HG03460 (cell line): ENCODE measurements around the gene DNM1.

ENCODE experiments used
- ATAC-seq: cut with Tn5 transposase; IDR thresholded peaks from one replicate; pipeline ENCODE4 v1.9.1; 2021; ENCODE audit not compliant: unreplicated experiment

Gene DNM1

DNA sequence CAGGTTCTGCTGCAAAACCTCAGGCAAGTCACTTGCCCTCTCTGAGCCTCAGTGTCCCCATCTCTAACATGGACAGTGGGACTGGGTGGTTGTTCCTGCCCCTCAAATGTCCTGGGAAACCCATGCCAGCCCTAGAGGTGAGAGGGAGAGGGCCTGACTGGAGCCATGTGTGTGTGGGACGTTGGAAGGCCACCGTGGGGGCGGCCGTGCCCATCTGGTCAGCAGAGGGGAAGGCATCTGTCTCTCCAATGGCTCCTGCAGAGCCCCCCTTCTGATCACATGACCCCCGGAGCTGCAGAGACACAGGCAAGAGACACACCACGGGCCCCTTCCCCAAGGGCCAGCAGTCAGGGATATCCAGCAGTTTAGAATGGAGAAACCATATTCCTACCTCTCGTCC lies 1.7 kb downstream of the DNM1 start:
- ATAC-seq: no peak

DNA sequence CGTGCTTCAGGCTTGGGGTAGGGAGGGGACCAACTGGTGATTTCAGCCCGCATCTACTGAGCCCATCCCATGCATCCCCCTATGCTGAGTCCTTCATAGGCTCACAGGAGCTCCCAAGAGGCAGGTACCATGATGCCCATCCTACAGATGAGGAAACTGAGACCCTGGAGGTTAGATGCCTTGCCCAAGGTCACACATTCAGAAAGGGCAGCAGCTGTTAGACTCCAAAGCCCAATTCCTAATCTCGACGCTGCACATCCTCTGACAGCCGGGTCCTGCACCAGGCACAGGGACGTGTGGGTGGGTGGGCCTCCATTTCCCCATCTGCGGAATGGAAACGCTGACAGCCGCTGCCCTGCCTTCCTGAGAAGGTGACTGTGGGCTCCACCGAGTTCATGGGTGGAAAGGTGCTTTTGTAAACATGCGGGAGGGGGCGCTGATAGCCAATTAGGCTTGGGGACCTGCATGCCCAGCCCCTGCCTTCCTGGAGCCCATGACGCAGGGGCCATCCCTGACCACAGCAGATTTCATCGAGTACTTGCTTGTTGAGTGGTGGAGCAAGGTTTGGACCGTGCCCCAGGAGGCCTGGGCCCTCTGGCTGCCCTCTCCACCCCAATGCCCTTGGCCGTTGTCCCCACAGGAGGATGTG lies 2.2 kb downstream of the DNM1 start:
- ATAC-seq: no peak

DNA sequence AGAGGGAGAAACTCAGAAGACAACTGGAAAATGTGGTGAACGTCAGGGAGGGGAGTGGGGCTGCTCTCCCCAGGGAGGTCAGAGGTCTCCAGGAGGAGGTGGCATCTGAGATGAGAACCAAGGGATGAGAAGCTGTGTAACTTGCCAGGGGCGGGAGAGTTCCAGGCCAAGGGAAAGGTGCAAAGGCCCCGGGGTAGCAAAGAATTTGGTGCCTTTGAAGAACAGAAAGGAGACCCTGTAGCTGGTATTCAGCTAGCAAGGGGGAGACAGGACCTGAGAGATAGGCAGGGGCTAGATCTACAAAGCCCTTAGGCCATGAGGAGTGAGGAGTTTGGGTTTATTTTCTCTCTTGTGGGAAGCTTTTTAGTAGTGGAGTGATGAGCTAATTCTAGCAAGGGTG lies 3.3 kb downstream of the DNM1 start:
- ATAC-seq: no peak

DNA sequence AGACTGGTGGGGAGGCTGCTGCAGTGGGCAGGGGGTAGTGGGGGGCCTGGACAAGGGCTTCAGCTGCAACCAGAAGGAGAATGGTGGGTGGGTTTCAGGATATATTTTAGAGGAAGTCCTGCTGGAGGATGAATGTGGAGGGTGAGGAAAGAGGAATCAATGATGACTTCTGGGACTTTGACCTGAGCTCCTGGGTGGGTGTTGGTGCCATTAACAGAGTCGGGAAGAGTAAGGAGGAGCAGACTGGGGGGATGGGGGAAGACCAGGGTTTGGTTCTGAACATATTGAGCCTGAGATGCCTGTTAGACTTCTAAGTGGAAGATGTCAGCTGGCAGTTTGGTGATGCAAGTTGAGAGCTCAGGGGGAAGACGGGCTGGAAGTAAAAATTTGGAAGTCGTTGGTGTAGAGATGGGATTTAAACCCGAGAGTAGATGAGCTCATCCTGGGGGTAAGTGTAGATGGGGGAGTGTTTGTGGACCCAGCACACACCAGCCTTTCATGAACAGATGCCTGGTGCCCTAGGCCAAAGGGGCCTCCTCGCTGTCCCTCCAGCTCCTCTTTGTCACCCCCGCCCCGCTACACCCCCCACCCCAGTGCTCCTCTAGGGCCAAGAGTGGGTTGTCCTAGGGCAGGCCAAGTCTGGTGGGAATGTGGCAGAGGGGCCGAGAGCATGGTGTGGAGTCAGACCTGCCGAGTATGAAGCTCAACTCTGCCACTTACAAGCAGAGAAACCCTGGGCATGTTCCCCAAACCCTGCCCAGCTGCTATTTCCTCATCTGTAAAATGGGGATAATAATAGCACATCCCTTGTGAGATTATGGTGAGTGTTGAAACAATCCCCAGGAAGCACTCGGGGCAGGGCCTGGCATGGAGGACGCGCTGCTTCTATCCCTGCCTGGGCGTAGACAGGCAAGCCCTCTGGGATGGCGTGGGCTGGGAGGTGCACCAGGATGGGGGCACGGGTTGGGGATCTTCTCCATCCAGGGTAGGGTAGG lies 4.0 kb downstream of the DNM1 start:
- no peak for ATAC-seq

DNA sequence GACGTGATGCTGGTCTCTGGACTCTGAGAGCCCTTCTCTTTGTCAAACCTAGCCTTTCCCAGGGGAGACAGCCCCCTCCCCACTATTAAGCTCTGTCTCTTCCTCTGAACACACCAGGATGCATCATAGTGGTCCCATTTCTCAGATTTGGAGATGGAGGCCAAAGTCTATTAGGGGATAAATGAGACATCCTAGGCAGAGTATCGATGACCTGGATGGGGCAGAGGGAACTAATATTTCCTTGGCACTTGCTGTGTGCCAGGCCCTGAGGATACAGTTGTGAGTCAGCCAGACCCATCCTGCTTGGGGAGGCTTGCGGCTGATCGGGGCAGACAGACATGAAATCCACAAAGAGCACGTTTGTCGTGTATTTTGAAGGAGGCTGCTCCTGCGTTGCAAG lies 5.2 kb downstream of the DNM1 start:
- no peak for ATAC-seq

GRCh38 chr9:128208946-128209669 lies 5.9 kb downstream of the DNM1 start:
- ATAC-seq: no peak

DNA sequence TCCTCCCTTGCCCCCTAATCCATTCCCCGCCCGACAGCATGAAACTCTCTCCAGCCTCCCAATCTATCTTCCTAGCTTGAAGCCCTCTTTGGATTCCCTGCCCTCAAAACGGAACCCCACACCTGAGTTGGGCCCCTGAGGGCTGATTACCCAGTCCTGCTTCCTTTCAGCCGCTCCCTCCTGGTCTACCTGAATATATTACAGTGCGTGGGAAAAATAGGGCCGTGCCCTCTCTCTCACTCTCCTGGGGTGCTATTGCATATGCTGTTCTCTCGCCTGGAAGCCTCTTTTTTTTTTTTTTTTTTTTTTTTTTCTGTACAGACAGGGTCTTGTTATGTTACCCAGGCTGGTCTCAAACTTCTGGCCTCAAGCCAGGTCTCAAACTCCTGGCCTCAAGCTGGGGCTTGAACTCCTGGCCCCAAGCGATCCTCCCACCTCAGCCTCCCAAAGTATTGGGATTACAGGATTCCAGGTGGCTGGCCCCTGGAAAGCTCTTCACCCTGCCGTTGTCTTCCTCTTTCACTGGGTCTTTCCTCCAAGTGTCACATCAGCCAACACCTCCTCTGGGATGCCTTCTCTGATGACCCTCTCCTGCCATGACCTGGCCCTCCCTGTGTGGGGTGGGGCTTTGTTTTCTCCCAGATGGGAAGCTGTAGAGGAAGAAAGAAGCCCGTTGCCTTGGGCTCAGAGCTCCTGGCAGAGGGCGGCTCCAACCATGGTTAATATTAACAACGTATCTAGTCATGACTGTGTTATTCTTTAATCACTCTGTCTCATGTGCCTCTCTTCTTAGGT lies 8.2 kb downstream of the DNM1 start:
- no peak for ATAC-seq

DNA sequence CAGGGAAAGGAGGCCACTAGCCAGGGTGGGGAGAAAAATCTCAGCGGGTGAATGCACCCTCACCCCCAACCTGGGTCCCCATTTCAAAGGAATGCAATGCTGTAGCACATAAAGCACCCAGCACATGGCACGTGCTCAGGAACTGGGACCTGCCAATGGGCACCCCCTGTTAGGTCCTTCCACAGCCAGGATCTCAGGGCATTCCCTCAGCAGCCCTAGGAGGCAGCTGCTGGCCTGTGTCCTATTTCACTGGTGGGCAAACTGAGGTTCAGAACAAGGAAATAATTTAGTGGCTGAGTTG lies 8.8 kb downstream of the DNM1 start:
- no peak for ATAC-seq

- ATAC-seq: no peak
Observed at GRCh38 chr9:128213746-128214497, 10.7 kb downstream of the DNM1 start.

- ATAC-seq: no peak
Observed at GRCh38 chr9:128214571-128215490, 11.7 kb downstream of the DNM1 start.

GRCh38 chr9:128215491-128216409 lies 12.6 kb downstream of the DNM1 start:
- ATAC-seq: no peak

GRCh38 chr9:128216781-128217553 lies 13.8 kb downstream of the DNM1 start:
- ATAC-seq: no peak

DNA sequence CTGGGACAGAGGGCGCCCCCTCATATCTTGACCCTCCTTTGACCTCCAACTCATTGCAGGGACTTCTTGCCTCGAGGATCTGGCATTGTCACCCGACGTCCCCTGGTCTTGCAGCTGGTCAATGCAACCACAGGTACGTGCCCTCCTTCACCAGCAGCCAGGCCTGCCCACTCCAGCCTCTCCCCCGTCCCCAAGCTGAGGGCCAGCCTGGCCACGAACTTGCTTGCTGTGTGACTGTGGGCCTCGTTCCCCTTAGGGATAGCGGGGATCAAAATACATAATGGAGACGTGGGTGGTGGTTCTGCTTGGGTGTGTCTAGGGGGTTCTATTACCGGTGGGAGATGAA lies 15.0 kb downstream of the DNM1 start:
- no peak for ATAC-seq

DNA sequence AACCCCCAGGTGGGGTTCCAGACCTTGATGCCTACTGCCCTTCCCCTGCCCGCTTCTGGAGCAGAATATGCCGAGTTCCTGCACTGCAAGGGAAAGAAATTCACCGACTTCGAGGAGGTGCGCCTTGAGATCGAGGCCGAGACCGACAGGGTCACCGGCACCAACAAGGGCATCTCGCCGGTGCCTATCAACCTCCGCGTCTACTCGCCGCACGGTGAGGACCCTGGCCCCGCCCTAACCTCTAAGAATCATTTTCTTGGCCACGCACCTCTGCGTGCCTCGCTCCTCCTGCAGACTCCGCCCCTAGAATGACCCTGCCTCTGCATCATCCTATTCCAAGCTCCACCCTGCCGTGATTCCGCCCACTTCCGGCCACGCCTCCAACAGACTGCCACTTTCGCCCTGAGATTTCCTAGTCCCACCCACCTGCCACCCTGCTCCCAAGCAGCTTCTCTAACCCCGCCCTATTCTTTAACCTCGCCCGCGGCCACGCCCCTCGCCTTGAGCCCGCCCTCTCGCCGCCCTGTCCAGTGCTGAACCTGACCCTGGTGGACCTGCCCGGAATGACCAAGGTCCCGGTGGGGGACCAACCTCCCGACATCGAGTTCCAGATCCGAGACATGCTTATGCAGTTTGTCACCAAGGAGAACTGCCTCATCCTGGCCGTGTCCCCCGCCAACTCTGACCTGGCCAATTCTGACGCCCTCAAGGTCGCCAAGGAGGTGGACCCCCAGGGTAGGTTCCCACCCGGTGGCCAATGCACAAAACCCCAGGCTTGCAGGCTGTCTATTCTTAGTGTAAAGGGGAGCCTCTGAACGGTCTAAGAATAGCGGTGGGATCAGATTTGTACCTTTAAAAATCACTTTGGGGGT lies 15.6 kb downstream of the DNM1 start:
- ATAC-seq: peak; percentile 90

DNA sequence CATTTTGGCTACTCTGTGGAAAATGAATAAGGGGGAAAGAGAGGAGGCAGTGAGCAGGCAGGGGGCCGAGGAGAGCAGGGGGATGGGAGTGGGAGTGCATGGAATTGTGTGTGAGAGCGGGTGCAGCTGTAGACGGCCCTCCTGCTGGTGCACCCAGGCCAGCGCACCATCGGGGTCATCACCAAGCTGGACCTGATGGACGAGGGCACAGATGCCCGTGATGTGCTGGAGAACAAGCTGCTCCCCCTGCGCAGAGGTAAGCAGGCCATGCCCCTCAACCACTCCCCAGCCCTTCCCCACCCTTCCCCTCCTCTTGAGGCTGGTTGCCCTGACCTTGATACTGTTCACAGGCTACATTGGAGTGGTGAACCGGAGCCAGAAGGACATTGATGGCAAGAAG lies 16.7 kb downstream of the DNM1 start:
- no peak for ATAC-seq

GRCh38 chr9:128222026-128222425 lies 18.8 kb downstream of the DNM1 start:
- no peak for ATAC-seq
